Mesangial cell (primary cell): Measurements from ENCODE around the gene TMEM127. TPM values are rescaled to one million over a fixed set of nuclear protein-coding genes. Genes with fewer than 3 reads are reported as not detected.

Source experiments
- total RNA-seq: library from RNA; depleted of rRNA; stranded (reverse); fragments of >200 nt; gene quantifications from 2 replicates; pipeline ENCODE4 v1.2.3, GENCODE V29; 2015

TMEM127 gene, protein sequence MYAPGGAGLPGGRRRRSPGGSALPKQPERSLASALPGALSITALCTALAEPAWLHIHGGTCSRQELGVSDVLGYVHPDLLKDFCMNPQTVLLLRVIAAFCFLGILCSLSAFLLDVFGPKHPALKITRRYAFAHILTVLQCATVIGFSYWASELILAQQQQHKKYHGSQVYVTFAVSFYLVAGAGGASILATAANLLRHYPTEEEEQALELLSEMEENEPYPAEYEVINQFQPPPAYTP
- total RNA-seq, result 27.4 and 45.1 TPM in 2 replicates

DNA sequence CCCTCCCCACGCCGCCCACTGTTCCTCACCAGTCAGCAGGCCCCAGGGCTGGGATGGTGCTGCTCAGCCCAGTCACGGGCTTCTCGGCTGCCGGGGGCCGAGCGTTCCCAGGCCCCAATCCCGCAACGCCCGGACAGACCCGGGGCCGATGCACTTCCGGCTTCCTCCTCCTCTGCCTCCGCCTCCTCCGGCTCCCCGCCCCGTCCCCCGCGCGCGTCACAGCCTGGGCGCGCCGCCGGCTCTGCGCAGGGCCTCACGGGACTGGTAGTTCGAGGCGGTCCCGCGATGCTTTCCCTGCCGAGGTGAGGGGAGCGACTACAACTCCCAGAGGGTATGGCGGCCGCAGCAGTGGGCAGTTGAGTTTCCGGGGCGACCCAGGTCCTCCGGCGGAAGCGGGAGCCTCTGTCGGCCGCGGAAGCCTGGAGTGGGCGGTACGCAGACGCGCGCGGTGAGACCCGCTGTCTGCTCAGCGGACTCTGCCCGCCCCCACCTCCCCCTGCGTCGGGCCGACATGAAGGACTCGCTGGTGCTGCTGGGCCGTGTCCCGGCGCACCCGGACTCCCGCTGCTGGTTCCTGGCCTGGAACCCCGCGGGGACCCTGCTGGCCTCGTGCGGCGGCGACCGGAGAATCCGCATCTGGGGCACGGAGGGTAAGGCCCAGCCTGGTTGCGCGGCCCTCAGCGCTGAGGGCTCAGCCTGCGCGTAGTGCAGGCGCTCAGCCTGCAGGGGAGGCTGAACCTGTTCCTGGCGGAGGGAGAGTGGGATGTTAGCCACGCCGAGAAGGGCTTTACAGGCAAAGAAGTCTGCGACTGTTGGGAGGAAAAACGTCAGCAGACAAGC, at the start of gene TMEM127, which contains the start of gene CIAO1:
Gene TMEM127 (minus strand): TSS at position 158 of the 840 bp plus-strand sequence. CDS start 616 bp downstream, outside the sequence.
Gene CIAO1 (plus strand): TSS at position 386 of the 840 bp plus-strand sequence. CDS start 126 bp downstream, at position 512.

GRCh38 chr2:96305091-96305978, 39.5 kb upstream of the TMEM127 start, which contains the start of gene SNRNP200:
SNRNP200 (minus strand) TSS chr2:96305546; CDS start chr2:96305437, 109 bp downstream.

GRCh38 chr2:96208143-96209010, 57.4 kb downstream of the TMEM127 start, which contains the start of gene STARD7:
STARD7 (minus strand) TSS chr2:96208827; CDS start chr2:96208434, 393 bp downstream.

Other genes with a start within 250 kb of the TMEM127 start
- gene GPAT2, start 231.1 kb downstream of the TMEM127 start, total RNA-seq, result under 0.01 and 2.9 TPM in 2 replicates
- not detected in 2 replicates for gene ADRA2B, start 149.4 kb downstream of the TMEM127 start, total RNA-seq
- not detected in 2 replicates for gene ASTL, start 127.5 kb downstream of the TMEM127 start, total RNA-seq
- 2.1 and 3.8 TPM in 2 replicates for gene DUSP2, start 120.6 kb downstream of the TMEM127 start, total RNA-seq
- 58.4 and 93.5 TPM in 2 replicates for gene STARD7, start 57.2 kb downstream of the TMEM127 start, total RNA-seq
- 94.4 and 118 TPM in 2 replicates for gene CIAO1, start 228 bp upstream of the TMEM127 start, total RNA-seq
- gene SNRNP200, start 39.5 kb upstream of the TMEM127 start, total RNA-seq, result 96.6 and 102 TPM in 2 replicates
- 5.5 and 5.7 TPM in 2 replicates for gene ITPRIPL1, start 59.3 kb upstream of the TMEM127 start, total RNA-seq
- gene NCAPH, start 69.8 kb upstream of the TMEM127 start, total RNA-seq, result 1.1 and 52.6 TPM in 2 replicates
- 0.49 and 4.2 TPM in 2 replicates for gene NEURL3, start 239.4 kb upstream of the TMEM127 start, total RNA-seq